GM23248 (cell line): ENCODE results near the gene SULT1C4.

Source experiments
- EZH2 ChIP-seq: fragments of 200-600 bp; sonication (generic); IDR thresholded peaks from 2 replicates; pipeline ENCODE4 v1.6.1; 2018; ENCODE audit warnings: antibody characterized with exemption, mild to moderate bottlenecking; ENCODE audit not compliant: insufficient read depth, poor library complexity, severe bottlenecking
- EZH2phosphoT487 ChIP-seq: fragments of 200-600 bp; sonication (generic); IDR thresholded peaks from 2 replicates; pipeline ENCODE4 v1.6.1; 2018; ENCODE audit warnings: antibody characterized with exemption, moderate library complexity, mild to moderate bottlenecking, low read depth; ENCODE audit not compliant: insufficient read depth

GRCh38 chr2:108395155-108395554 lies 17.4 kb downstream of the SULT1C4 start:
- TF ChIP-seq EZH2: no peak
- no peak for TF ChIP-seq EZH2phosphoT487
